GM23338 (cell line): ENCODE measurements around the gene THRB. TPM values are rescaled to one million over a fixed set of nuclear protein-coding genes. Genes with fewer than 3 reads are reported as not detected.

ENCODE experiments used
- ATAC-seq: fragments of 200-7000 bp; cut with Tn5 transposase; 3 replicates; pipeline ENCODE4 v1.9.1; 2020
- DNase-seq: peaks from one replicate; pipeline ENCODE4 v3.0.0-alpha.2; 2015; ENCODE audit warnings: low spot score
- H2AFZ ChIP-seq: fragments of 200-600 bp; sonication (generic); 2 replicates; pipeline ENCODE4 v1.8.0; 2016; ENCODE audit warnings: antibody characterized with exemption, mild to moderate bottlenecking, moderate library complexity
- H3F3A ChIP-seq: fragments of 200-600 bp; sonication (generic); replicated peaks from 2 replicates; pipeline ENCODE4 v1.8.0; 2017; ENCODE audit warnings: antibody characterized with exemption, mixed run types, low read depth
- H3K27ac ChIP-seq: fragments of 200-600 bp; sonication (generic); 2 replicates; pipeline ENCODE4 v1.6.1; 2016; ENCODE audit warnings: low read depth
- H3K27me3 ChIP-seq: fragments of 200-600 bp; sonication (generic); 2 replicates; pipeline ENCODE4 v1.8.0; 2016; ENCODE audit warnings: mild to moderate bottlenecking, mixed run types, moderate library complexity; ENCODE audit not compliant: insufficient read depth
- H3K36me3 ChIP-seq: fragments of 200-600 bp; sonication (generic); 2 replicates; pipeline ENCODE4 v1.8.0; 2016; ENCODE audit warnings: mild to moderate bottlenecking; ENCODE audit not compliant: insufficient read depth
- H3K4me1 ChIP-seq: fragments of 200-600 bp; sonication (generic); 2 replicates; pipeline ENCODE4 v1.8.0; 2016; ENCODE audit warnings: mild to moderate bottlenecking, moderate library complexity; ENCODE audit not compliant: insufficient read depth
- H3K4me2 ChIP-seq: fragments of 200-600 bp; sonication (generic); 2 replicates; pipeline ENCODE4 v1.7.1; 2017; ENCODE audit warnings: mixed run types
- H3K4me3 ChIP-seq: fragments of 200-600 bp; sonication (generic); 2 replicates; pipeline ENCODE4 v1.6.1; 2016; ENCODE audit warnings: mixed run types
- H3K79me2 ChIP-seq: fragments of 200-600 bp; sonication (generic); replicated peaks from 2 replicates; pipeline ENCODE4 v1.8.0; 2017; ENCODE audit warnings: mild to moderate bottlenecking; ENCODE audit not compliant: insufficient read depth
- H3K9me2 ChIP-seq: fragments of 200-600 bp; sonication (generic); 2 replicates; pipeline ENCODE4 v1.8.0; 2017; ENCODE audit not compliant: insufficient read depth
- H4K20me1 ChIP-seq: fragments of 200-600 bp; sonication (generic); replicated peaks from 2 replicates; pipeline ENCODE4 v1.8.0; 2017; ENCODE audit warnings: mild to moderate bottlenecking; ENCODE audit not compliant: insufficient read depth
- H3K27ac Mint-ChIP-seq: 2 replicates; pipeline ENCODE4 v1.8.0; 2020; ENCODE audit warnings: inconsistent platforms, mild to moderate bottlenecking, moderate library complexity, mixed read lengths
- H3K27me3 Mint-ChIP-seq: 3 replicates; pipeline ENCODE4 v1.8.0; 2022; ENCODE audit warnings: low read depth, mild to moderate bottlenecking, moderate library complexity, mixed read lengths, inconsistent platforms; ENCODE audit not compliant: insufficient read depth, poor library complexity
- H3K36me3 Mint-ChIP-seq: 3 replicates; pipeline ENCODE4 v1.8.0; 2021; ENCODE audit warnings: low read depth, mild to moderate bottlenecking, inconsistent platforms, moderate library complexity, mixed read lengths
- H3K4me1 Mint-ChIP-seq: 3 replicates; pipeline ENCODE4 v1.8.0; 2020; ENCODE audit warnings: mild to moderate bottlenecking, inconsistent platforms, mixed read lengths
- H3K4me3 Mint-ChIP-seq: 3 replicates; pipeline ENCODE4 v1.8.0; 2021; ENCODE audit warnings: moderate library complexity, mild to moderate bottlenecking, inconsistent platforms, mixed read lengths
- H3K9me3 Mint-ChIP-seq: 3 replicates; pipeline ENCODE4 v1.8.0; 2020; ENCODE audit warnings: moderate library complexity, mild to moderate bottlenecking, inconsistent platforms, mixed read lengths
- CREB1 ChIP-seq: fragments of 250-450 bp; sonication (Bioruptor Pico); IDR thresholded peaks from 2 replicates; pipeline ENCODE4 v1.5.0; 2020; ENCODE audit warnings: low read depth, mild to moderate bottlenecking, moderate library complexity
- ETS1 ChIP-seq: IDR thresholded peaks from 2 replicates; pipeline ENCODE4 v1.6.1; 2016; ENCODE audit warnings: antibody characterized with exemption
- EZH2phosphoT487 ChIP-seq: fragments of 200-600 bp; sonication (generic); IDR thresholded peaks from one replicate; pipeline ENCODE4 v1.8.1; 2018; ENCODE audit warnings: antibody characterized with exemption; ENCODE audit not compliant: unreplicated experiment
- JUNB ChIP-seq: IDR thresholded peaks from one replicate; pipeline ENCODE4 v1.6.1; 2016; ENCODE audit warnings: antibody characterized with exemption; ENCODE audit not compliant: unreplicated experiment
- REST ChIP-seq: IDR thresholded peaks from one replicate; pipeline ENCODE4 v1.6.1; 2018; ENCODE audit warnings: antibody characterized with exemption; ENCODE audit not compliant: unreplicated experiment
- STAT1 ChIP-seq: IDR thresholded peaks from one replicate; pipeline ENCODE4 v1.6.1; 2016; ENCODE audit warnings: antibody characterized with exemption; ENCODE audit not compliant: unreplicated experiment
- ZNF114 ChIP-seq: fragments of 250-450 bp; sonication (Bioruptor Pico); IDR thresholded peaks from 2 replicates; pipeline ENCODE4 v1.5.0; 2020; ENCODE audit warnings: mild to moderate bottlenecking, moderate library complexity
- ZNF331 ChIP-seq: fragments of 250-450 bp; sonication (Bioruptor Pico); IDR thresholded peaks from 2 replicates; pipeline ENCODE4 v1.5.0; 2020; ENCODE audit warnings: low read depth, mild to moderate bottlenecking, moderate library complexity
- ZNF462 ChIP-seq: fragments of 250-450 bp; sonication (Bioruptor Pico); IDR thresholded peaks from 2 replicates; pipeline ENCODE4 v1.5.0; 2020; ENCODE audit warnings: mild to moderate bottlenecking, moderate library complexity
- polyA plus RNA-seq: library from polyadenylated mRNA; unstranded; fragments of >200 nt; fragmentation: Nextera tagmentation; extraction: Ambion mirVana; gene quantifications from 2 replicates; pipeline ENCODE4 v1.2.1, GENCODE V29; 2016
- total RNA-seq: library from RNA; depleted of rRNA; stranded (reverse); fragments of >200 nt; shearing (Covaris generic); gene quantifications from 2 replicates; pipeline ENCODE4 v1.2.3, GENCODE V29; 2014

Gene THRB
- total and polyA plus RNA-seq, 2 experiments from 2014 or later, result 1.7 to 3.2 TPM

- TF ChIP-seq REST (no peak), ZNF331 (CRISPR knock-in tag) (no peak)
Observed at GRCh38 chr3:24302396-24302795, 192.3 kb downstream of the THRB start (continued).

GRCh38 chr3:24300949-24301348 is 193.7 kb downstream of the THRB start:
- Histone ChIP-seq H3K79me2 (no peaks in the 10 kb centered on the region), H3K9me2 (no peaks in the 10 kb centered on the region), H3F3A (no peaks in the 10 kb centered on the region), H3K4me3 (no peak overlapping the region), H3K4me1 (peaks cover 17% of the 10 kb centered on the region), H3K4me2 (no peak overlapping the region), H3K36me3 (no peaks in the 10 kb centered on the region), H4K20me1 (no peaks in the 10 kb centered on the region), H3K27ac (no peak overlapping the region), H2AFZ (no peak overlapping the region), H3K27me3 (no peaks in the 10 kb centered on the region)
- H3K4me1 Mint-ChIP-seq, result peaks cover 25% of the 10 kb centered on the region
- H3K9me3 Mint-ChIP-seq, result no peaks in the 10 kb centered on the region
- H3K4me3 Mint-ChIP-seq, result no peak overlapping the region
- no peaks in the 10 kb centered on the region for H3K36me3 Mint-ChIP-seq
- peaks cover 2% of the 10 kb centered on the region for H3K27me3 Mint-ChIP-seq
- ATAC-seq (no peak), DNase-seq (no peak)
- no peak overlapping the region for H3K27ac Mint-ChIP-seq
- TF ChIP-seq ETS1, result no peak
- TF ChIP-seq ZNF462 (CRISPR knock-in tag), result no peak
- no peak for TF ChIP-seq CREB1 (CRISPR knock-in tag)
- TF ChIP-seq STAT1, result no peak
- TF ChIP-seq EZH2phosphoT487, result no peak
- TF ChIP-seq JUNB, result no peak
- TF ChIP-seq ZNF114, result no peak
- no peak for TF ChIP-seq REST
